Superior temporal gyrus (tissue), 1 donor: ENCODE measurements around the gene PODNL1.

Experiments
- DNase-seq: peaks from one replicate; pipeline ENCODE4 v3.0.0-alpha.2; 2016; ENCODE audit errors: extremely low spot score

PODNL1 gene, protein sequence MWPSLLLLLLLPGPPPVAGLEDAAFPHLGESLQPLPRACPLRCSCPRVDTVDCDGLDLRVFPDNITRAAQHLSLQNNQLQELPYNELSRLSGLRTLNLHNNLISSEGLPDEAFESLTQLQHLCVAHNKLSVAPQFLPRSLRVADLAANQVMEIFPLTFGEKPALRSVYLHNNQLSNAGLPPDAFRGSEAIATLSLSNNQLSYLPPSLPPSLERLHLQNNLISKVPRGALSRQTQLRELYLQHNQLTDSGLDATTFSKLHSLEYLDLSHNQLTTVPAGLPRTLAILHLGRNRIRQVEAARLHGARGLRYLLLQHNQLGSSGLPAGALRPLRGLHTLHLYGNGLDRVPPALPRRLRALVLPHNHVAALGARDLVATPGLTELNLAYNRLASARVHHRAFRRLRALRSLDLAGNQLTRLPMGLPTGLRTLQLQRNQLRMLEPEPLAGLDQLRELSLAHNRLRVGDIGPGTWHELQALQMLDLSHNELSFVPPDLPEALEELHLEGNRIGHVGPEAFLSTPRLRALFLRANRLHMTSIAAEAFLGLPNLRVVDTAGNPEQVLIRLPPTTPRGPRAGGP

DNA sequence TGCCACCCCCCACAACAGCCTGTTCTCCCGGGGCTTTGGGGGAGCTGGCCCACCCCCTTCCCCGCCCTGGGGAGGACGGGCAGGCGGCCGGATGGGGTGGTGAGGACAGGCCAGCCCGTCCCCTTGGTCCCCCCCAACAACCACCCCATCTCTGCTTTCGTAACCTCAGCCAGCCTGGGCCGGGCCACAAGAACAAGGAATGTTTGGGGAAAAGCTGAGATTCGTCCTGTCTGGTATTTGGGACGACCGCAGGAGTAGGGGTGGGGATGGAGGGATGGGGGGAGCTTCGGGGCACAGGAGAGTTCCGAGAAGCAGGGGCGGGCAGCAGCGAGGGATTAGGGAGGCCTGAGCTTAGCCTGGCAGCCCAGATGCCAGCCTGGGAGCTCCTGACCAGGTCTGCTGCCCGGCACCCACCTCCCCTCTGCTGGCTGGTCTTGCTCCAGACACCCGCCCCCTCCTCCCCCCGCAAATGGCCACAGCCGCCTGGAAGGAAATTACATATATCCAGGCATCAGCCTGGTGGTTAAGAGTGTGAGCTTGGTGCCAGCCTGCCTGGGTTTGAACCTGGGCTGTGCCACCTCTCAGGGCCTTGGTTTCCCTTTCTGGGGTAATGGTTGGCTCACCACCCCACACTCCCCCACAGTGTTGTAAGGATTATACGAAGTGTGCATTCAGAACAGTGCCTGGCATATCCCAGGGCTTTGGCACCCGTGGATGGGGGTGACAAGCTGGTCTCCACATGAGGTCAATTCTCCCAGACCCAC is at the start of gene PODNL1:
Gene PODNL1 (minus strand): TSS at position 117 of the 764 bp plus-strand sequence. CDS start 236 bp downstream, outside the sequence.
- no peak for DNase-seq

- peak; percentile 10 for DNase-seq
Observed at GRCh38 chr19:13987101-13987890, 49.1 kb upstream of the PODNL1 start.

DNA sequence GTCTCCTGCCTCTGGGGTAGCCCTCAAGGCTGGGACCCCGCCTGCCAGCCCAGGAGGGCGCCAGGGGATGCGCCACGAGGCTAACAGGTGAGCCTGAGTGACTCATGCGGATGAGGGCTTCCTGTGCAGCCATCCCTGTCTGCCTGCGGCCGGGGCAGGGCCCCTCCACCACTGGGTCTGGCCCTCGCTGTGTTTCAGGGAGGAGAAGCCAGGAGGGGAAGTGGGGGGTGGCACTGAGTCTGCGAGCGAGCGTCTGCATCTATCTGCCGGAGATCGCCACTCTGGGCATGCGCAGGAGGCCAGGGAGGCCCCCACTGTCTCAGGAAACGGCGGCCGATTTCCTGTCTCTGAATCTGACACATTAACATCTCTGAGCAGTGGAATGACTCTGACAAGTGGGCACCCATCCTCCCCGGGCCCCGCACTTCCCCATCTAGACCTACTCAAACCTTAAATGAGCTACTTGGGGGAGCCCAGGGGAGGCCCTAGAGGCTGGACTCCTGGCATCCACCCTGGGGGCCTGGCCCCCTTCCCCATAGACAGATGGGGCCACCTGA is 48.2 kb upstream of the PODNL1 start:
- DNase-seq, result peak; percentile 26

- no peak for DNase-seq
Observed at GRCh38 chr19:13985771-13986347, 47.6 kb upstream of the PODNL1 start.

- DNase-seq, result no peak
Observed at GRCh38 chr19:13984875-13985741, 46.9 kb upstream of the PODNL1 start.

- DNase-seq, result no peak
Observed at GRCh38 chr19:13984186-13984585, 46.0 kb upstream of the PODNL1 start.

DNA sequence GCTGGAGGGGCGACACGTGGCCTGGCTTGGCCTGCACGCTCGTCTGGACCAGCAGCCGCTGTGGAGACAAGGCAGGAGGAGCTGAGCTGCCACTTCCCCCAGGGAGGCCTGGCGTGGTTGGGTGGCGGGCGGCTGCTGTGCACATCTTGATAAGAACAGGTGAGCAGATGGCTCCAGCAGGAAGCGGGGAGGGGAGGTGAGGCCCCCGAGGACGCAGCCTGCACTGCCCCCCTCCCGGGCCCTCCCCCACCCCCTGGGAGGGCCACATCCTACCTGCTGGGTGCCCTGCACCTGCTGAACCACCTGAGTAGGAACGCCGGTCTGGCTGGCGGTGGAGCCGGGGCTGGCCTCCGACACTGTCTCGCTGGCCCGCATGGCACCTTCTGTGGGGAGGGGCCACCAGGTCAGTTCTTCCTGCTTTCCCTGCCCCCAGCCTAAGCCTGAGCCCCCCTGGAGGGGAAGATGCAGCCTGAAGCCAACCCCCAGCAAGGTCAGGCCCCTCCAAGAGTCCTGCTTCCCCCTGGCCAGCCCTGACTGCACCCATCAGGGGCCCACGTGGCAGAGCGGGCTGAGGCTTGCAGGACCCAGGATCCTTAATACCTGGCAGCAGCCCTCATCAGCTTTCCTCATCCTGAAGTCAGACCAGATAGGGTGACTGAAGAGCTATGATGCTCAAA is 45.1 kb upstream of the PODNL1 start:
- no peak for DNase-seq

DNA sequence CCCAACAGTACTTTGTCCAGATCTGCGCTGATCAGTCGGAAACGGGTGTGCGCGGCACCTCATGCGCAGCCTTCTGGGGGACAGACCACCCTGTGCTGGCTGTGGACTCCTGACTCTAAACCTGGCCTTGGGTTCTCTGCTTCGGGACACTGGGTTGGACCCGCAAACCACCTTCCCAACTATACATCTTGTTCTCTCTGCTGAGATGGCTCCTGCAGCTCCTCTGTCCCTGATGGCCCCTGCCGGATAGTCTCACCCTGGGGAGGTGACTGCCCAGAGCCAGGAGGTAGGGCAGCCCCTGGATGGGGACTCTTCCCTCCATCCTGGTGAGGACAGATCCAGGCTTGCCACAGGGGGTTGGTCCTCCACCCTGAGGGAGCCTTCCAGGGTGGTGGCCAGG is 44.6 kb upstream of the PODNL1 start:
- DNase-seq, result no peak

DNA sequence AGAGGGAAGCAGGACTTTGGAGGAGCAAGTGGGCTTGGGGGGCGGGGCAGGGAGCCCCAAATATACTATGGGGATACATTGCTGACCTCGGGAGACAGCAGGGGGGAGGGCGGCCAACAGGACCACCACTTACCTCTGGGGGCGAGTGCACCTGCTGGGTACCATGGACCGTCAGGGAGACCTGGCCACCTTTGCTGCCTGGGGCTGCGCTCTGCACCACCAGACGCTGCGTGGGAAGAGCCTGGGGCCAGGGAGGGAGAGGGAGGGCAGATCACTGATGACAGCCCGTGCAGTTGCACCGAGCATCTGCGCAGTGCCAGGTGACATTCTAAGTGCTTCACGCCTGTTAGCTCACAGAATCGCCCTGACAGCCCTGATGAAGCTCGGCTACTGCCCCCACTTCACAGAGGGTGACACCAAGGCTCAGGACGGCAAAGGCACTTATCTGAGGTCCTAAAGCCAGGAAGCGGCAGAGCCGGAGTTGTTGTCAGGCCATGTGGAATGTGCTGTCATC is 43.8 kb upstream of the PODNL1 start:
- DNase-seq, result no peak

DNA sequence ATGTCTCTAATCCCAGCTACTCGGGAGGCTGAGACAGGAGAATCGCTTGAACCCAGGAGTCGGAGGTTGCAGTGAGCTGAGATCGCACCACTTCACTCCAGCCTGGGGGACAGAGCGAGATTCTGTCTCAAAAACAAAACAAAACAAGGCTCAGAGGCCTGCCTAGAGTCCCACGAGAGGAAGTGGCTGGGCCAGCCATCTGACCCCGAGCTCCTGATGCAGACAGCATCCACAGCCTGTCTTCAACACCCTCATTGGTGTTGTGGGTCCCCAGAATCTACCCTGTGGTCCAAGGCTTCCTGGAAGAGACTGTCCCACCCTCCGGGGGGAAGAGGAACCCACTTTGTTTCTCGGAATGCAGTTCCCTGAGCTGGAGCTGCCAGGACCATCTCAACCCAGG is 43.2 kb upstream of the PODNL1 start:
- DNase-seq, result no peak

DNA sequence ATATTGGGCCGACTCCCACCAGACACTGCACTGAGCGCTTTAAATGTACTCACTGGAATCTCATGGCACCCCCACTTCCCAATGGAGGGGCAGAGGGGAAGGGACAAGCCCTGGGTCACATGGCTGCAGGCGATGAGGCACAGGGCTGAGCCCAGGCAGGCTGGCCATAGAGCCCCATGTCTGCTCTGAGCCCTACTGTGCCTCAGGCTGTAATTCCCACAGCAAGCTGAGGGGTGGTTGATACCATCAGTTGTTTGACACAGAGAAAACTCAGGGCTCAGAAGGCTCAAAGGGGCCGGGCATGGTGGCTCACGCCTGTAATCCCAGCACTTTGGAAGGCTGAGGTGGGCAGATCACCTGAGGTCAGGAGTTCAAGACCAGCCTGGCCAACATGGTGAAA is 42.8 kb upstream of the PODNL1 start:
- DNase-seq, result no peak

GRCh38 chr19:13980340-13980739 is 42.1 kb upstream of the PODNL1 start:
- DNase-seq, result no peak

GRCh38 chr19:13979686-13980085 is 41.5 kb upstream of the PODNL1 start:
- no peak for DNase-seq

DNA sequence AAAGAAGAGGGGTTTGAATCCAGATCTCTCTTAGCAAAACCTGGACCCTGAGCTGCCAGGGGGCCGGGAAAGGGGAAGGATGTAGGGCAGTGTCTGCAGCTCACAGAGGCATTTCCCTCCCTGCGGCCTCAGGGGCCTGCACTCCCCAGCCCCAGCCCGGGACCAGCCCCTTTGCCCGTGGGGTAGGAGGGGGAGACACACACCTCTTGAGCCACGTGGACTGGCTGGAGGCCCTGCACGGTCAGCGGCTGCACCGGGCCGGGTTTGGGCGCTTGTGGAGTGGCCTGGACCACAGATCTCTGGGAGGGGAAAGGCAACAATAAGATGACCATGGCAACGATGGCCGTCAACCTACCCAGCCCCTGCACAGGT is 41.0 kb upstream of the PODNL1 start:
- no peak for DNase-seq

- DNase-seq, result no peak
Observed at GRCh38 chr19:13978351-13979243, 40.4 kb upstream of the PODNL1 start.

- DNase-seq, result no peak
Observed at GRCh38 chr19:13977803-13978202, 39.6 kb upstream of the PODNL1 start.

GRCh38 chr19:13976446-13976845 is 38.2 kb upstream of the PODNL1 start:
- DNase-seq, result no peak

- no peak for DNase-seq
Observed at GRCh38 chr19:13975870-13976269, 37.7 kb upstream of the PODNL1 start.
